ENCODE results near the gene DHCR24.

DNA sequence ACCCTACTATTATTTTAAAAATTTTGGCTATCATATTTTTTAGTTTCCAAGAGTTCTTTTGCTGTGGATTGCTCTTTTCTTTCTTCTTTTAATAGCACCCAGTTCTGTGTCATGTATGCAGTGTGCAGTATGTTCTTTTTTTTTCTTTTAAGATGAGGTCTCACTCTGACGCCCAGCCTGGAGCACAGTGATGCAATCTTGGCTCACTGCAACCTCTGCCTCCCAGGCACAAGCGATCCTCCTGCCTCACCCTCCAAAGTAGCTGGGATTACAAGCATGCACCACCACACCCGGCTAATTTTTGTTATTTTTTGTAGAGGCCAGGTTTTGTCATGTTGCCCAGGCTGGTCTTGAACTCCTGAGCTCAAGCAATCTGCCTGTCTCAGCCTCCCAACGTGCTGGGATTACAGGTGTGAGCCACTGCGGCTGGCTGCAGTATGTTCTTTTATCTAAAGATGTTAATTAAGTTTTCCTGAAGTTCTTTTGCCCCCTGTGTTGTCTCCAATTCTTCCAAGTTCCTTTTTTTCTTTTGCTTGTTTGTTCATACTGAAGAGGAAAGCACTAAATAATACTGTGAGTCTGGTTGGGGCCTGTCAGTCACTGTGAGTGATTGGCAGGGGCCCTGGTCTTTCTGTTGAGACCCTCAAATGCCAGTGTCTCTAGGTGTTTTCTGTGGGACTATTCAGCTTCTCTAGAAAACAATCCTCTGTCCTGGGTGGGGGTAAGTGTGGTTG lies 68.4 kb downstream of the DHCR24 start:
- TF ChIP-seq CTCF (IDR thresholded peaks at IDR 0.05) (no peak), POLR2A (IDR thresholded peaks at IDR 0.05) (no peak)
